Measurements from ENCODE around the gene PHYKPL.
A peak's percentile ranks its signal among the peaks of the same experiment; 100 is the strongest.

Gene PHYKPL

GRCh38 chr5:178182158-178182876 is 50.3 kb downstream of the PHYKPL start:
- no peak for DNase-seq

- DNase-seq, result no peak
Observed at GRCh38 chr5:178180141-178180863, 52.3 kb downstream of the PHYKPL start.

GRCh38 chr5:178177569-178177968 is 55.0 kb downstream of the PHYKPL start:
- DNase-seq, result no peak

GRCh38 chr5:178176791-178177190 is 55.8 kb downstream of the PHYKPL start:
- no peak for DNase-seq

- no peak for DNase-seq
Observed at GRCh38 chr5:178174456-178174855, 58.1 kb downstream of the PHYKPL start.

GRCh38 chr5:178170455-178170854 is 62.1 kb downstream of the PHYKPL start:
- no peak for DNase-seq

GRCh38 chr5:178165581-178165980 is 67.0 kb downstream of the PHYKPL start:
- DNase-seq, result no peak

- DNase-seq, result peak; percentile 87
Observed at GRCh38 chr5:178163772-178164735, 68.5 kb downstream of the PHYKPL start.

- no peak for DNase-seq
Observed at GRCh38 chr5:178162481-178162880, 70.1 kb downstream of the PHYKPL start.

- DNase-seq, result no peak
Observed at GRCh38 chr5:178160176-178160575, 72.4 kb downstream of the PHYKPL start.

Data from CD4-positive, alpha-beta T cell treated with Interleukin-15 for 1 hour (primary cell).